Endothelial cell of hepatic sinusoid (primary cell): ENCODE measurements around the gene SSRP1.

Source experiments
- in situ Hi-C: cut with HindIII; loops from 2 replicates; pipeline ENCODE4 v1.10.0; 2017; ENCODE audit warnings: low sequenced_read_pairs

Gene SSRP1

GRCh38 chr11:57276971-57277675 lies 58.6 kb downstream of the SSRP1 start:
- in situ Hi-C loops, result no loop called here

GRCh38 chr11:57276169-57276970 lies 59.3 kb downstream of the SSRP1 start:
- in situ Hi-C loops, result no loop called here
